ENCODE data around the gene PSD2. TPM values are rescaled to one million over a fixed set of nuclear protein-coding genes. Genes with fewer than 3 reads are reported as not detected.

Gene PSD2
- total and polyA plus RNA-seq, 2 of the 13 experiments (the other 11 are each of a cell fraction or from before 2014, with no cell fraction given): 0.07 TPM; not detected in 1

- ATAC-seq (no peak), DNase-seq (ENCODE audit: low spot score) (no peak), FAIRE-seq (no peak)
- Histone ChIP-seq H3K79me2 (ENCODE audit: insufficient read depth, low read length) (no peaks in the 10 kb centered on the region), H4K20me1 (ENCODE audit: insufficient read depth, low read length) (no peaks in the 10 kb centered on the region), H2AFZ (ENCODE audit: low read length) (no peak overlapping the region), H3K4me1 (ENCODE audit: insufficient read depth, low read length) (no peaks in the 10 kb centered on the region), H3K27ac (ENCODE audit: extremely low read length, insufficient read depth, low read length) (no peak overlapping the region), H3K4me3 (replicated peaks in 1 of 3; ENCODE audit: insufficient read depth in 1 of 3, low read depth in 2 of 3, low read length in 3 of 3) (no peak overlapping the region), H3K36me3 (replicated peaks in 1 of 2; ENCODE audit: control insufficient read depth in 1 of 2, insufficient read depth in 2 of 2, low read length in 2 of 2) (no peaks in the 10 kb centered on the region), H3K4me2 (ENCODE audit: low read depth, low read length) (no peak overlapping the region), H3K9me3 (ENCODE audit: low read length) (no peaks in the 10 kb centered on the region), H3K9ac (ENCODE audit: insufficient read depth, low read depth, low read length) (no peak overlapping the region), H3K27me3 (ENCODE audit: control insufficient read depth in 1 of 2, insufficient read depth in 2 of 2, low read length in 2 of 2) (peaks cover 2 to 84% of the 10 kb centered on the region in 2 experiments; a peak in 3 of 5 replicates)
- BruUV-seq (replicated peaks): no TSS peak
- ChIA-PET CTCF (ENCODE audit: low intra/inter-chr PET ratio, low total read pairs) (no interaction called here), POLR2A (no interaction called here)
- TF ChIP-seq, protein P1, sequence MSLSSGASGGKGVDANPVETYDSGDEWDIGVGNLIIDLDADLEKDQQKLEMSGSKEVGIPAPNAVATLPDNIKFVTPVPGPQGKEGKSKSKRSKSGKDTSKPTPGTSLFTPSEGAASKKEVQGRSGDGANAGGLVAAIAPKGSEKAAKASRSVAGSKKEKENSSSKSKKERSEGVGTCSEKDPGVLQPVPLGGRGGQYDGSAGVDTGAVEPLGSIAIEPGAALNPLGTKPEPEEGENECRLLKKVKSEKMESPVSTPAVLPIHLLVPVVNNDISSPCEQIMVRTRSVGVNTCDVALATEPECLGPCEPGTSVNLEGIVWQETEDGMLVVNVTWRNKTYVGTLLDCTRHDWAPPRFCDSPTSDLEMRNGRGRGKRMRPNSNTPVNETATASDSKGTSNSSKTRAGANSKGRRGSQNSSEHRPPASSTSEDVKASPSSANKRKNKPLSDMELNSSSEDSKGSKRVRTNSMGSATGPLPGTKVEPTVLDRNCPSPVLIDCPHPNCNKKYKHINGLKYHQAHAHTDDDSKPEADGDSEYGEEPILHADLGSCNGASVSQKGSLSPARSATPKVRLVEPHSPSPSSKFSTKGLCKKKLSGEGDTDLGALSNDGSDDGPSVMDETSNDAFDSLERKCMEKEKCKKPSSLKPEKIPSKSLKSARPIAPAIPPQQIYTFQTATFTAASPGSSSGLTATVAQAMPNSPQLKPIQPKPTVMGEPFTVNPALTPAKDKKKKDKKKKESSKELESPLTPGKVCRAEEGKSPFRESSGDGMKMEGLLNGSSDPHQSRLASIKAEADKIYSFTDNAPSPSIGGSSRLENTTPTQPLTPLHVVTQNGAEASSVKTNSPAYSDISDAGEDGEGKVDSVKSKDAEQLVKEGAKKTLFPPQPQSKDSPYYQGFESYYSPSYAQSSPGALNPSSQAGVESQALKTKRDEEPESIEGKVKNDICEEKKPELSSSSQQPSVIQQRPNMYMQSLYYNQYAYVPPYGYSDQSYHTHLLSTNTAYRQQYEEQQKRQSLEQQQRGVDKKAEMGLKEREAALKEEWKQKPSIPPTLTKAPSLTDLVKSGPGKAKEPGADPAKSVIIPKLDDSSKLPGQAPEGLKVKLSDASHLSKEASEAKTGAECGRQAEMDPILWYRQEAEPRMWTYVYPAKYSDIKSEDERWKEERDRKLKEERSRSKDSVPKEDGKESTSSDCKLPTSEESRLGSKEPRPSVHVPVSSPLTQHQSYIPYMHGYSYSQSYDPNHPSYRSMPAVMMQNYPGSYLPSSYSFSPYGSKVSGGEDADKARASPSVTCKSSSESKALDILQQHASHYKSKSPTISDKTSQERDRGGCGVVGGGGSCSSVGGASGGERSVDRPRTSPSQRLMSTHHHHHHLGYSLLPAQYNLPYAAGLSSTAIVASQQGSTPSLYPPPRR (CRISPR knock-in tag; IDR thresholded peaks at IDR 0.05; ENCODE audit: borderline replicate concordance): no peak
- no peak for TF ChIP-seq XBP1 (CRISPR knock-in tag; IDR thresholded peaks at IDR 0.05)
- in situ Hi-C loops (cut with HindIII; ENCODE audit: extremely low pct_ligation_motif_present, low pct_unique_long_range_greater_than_20kb) (no loop called here), intact Hi-C loops (cut with micrococcal nuclease; ENCODE audit: unreplicated experiment) (no loop called here)
- WGBS (ENCODE audit: low lambda C conversion rate): 49% methylated on average over 6 of the region's 7 CpGs
Observed at GRCh38 chr5:139854029-139854605, 58.5 kb downstream of the PSD2 start.

- Histone ChIP-seq H2AFZ (ENCODE audit: low read length) (no peak overlapping the region), H3K9me3 (ENCODE audit: low read length) (no peaks in the 10 kb centered on the region), H3K4me2 (ENCODE audit: low read depth, low read length) (no peak overlapping the region), H3K9ac (ENCODE audit: insufficient read depth, low read depth, low read length) (no peak overlapping the region), H3K27me3 (ENCODE audit: control insufficient read depth in 1 of 2, insufficient read depth in 2 of 2, low read length in 2 of 2) (peaks cover 2 to 79% of the 10 kb centered on the region in 2 experiments; a peak in 3 of 5 replicates), H3K79me2 (ENCODE audit: insufficient read depth, low read length) (no peaks in the 10 kb centered on the region), H3K4me1 (ENCODE audit: insufficient read depth, low read length) (no peaks in the 10 kb centered on the region), H3K4me3 (replicated peaks in 1 of 3; ENCODE audit: insufficient read depth in 1 of 3, low read depth in 2 of 3, low read length in 3 of 3) (no peak overlapping the region), H4K20me1 (ENCODE audit: insufficient read depth, low read length) (no peaks in the 10 kb centered on the region), H3K27ac (ENCODE audit: extremely low read length, insufficient read depth, low read length) (no peak overlapping the region), H3K36me3 (replicated peaks in 1 of 2; ENCODE audit: control insufficient read depth in 1 of 2, insufficient read depth in 2 of 2, low read length in 2 of 2) (no peaks in the 10 kb centered on the region)
- ChIA-PET CTCF (ENCODE audit: low intra/inter-chr PET ratio, low total read pairs) (no interaction called here), POLR2A (no interaction called here)
- 4% methylated on average over 5 of the region's 5 CpGs for WGBS (ENCODE audit: low lambda C conversion rate)
- BruUV-seq (replicated peaks): no TSS peak
- in situ Hi-C loops (cut with HindIII; ENCODE audit: extremely low pct_ligation_motif_present, low pct_unique_long_range_greater_than_20kb): no loop called here
- DNase-seq (ENCODE audit: low spot score) (no peak), ATAC-seq (no peak), FAIRE-seq (no peak)
- intact Hi-C loops (cut with micrococcal nuclease; ENCODE audit: unreplicated experiment): no loop called here
- TF ChIP-seq ZNF292 (CRISPR knock-in tag; IDR thresholded peaks at IDR 0.05; ENCODE audit: borderline replicate concordance, low read depth) (no peak), DNMT1 (CRISPR knock-in tag; IDR thresholded peaks at IDR 0.05) (no peak), FLYWCH1 (CRISPR knock-in tag; IDR thresholded peaks at IDR 0.05) (no peak)
Observed at GRCh38 chr5:139854953-139855352, 59.3 kb downstream of the PSD2 start.

All from HepG2 (cell line).